ENCODE measurements around the gene DNAJC5. TPM values are rescaled to one million over a fixed set of nuclear protein-coding genes. Genes with fewer than 3 reads are reported as not detected.
"Not testable (repeated sequence)": the region's sequence is repeated elsewhere in the genome, so short reads cannot be mapped to it uniquely, and the experiment has no call there.

DNAJC5 gene
- total and polyA plus RNA-seq, 2 experiments from 2014 or later = 22.4 to 68.0 TPM

DNA sequence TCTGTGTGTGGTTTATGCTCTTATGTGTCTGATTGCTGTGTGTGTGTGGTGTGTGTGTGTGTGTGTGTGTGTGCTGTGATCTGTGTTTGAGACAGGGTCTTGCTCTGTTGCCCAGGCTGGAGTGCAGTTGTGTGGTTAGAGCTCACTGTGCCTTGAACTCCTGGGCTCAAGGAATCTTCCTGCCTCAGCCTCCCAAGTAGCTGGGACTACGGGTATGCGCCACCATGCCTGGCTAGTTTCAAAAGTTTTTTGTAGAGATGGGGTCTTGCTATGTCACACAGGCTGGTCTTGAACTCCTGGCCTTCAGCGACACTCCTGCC lies 78.2 kb downstream of the DNAJC5 start:
- H2AFZ ChIP-seq = peak overlapping the region; percentile 90
- H3K4me2 ChIP-seq (ENCODE audit: unreplicated experiment) = peak overlapping the region; percentile 82
- TF ChIP-seq EZH2phosphoT487 (IDR thresholded peaks at IDR 0.05; ENCODE audit: insufficient read depth, low read depth) = no peak
- TF ChIP-seq EZH2 (IDR thresholded peaks at IDR 0.05; ENCODE audit: insufficient read depth, poor library complexity, severe bottlenecking) = no peak
- H3F3A ChIP-seq (ENCODE audit: insufficient read depth) = peaks cover 8% of the 10 kb centered on the region
- in situ Hi-C loops (cut with MboI) = no loop called here
- no peaks in the 10 kb centered on the region for H3K9me2 ChIP-seq (ENCODE audit: insufficient read depth)
- no peak overlapping the region for H3K27ac ChIP-seq
- H4K20me1 ChIP-seq (ENCODE audit: insufficient read depth) = no peaks in the 10 kb centered on the region
- WGBS, 2 experiments (ENCODE audit: low coverage in 1 of 2, low lambda C conversion rate in 2 of 2, missing lambda C conversion rate in 2 of 2) = 98% methylated on average over 3 of the region's 3 CpGs
- no peaks in the 10 kb centered on the region for H3K36me3 ChIP-seq (ENCODE audit: low read depth)
- H3K9me3 ChIP-seq (ENCODE audit: low read depth) = no peaks in the 10 kb centered on the region
- no peak for DNase-seq
- no peaks in the 10 kb centered on the region for H3K27me3 ChIP-seq (replicated peaks; ENCODE audit: insufficient read depth)
- no peak overlapping the region for H3K4me3 ChIP-seq
- peaks cover 12% of the 10 kb centered on the region for H3K79me2 ChIP-seq (ENCODE audit: insufficient read depth)
- H3K9ac ChIP-seq = no peak overlapping the region
- H3K4me1 ChIP-seq (ENCODE audit: insufficient read depth) = peaks cover 5% of the 10 kb centered on the region

DNA sequence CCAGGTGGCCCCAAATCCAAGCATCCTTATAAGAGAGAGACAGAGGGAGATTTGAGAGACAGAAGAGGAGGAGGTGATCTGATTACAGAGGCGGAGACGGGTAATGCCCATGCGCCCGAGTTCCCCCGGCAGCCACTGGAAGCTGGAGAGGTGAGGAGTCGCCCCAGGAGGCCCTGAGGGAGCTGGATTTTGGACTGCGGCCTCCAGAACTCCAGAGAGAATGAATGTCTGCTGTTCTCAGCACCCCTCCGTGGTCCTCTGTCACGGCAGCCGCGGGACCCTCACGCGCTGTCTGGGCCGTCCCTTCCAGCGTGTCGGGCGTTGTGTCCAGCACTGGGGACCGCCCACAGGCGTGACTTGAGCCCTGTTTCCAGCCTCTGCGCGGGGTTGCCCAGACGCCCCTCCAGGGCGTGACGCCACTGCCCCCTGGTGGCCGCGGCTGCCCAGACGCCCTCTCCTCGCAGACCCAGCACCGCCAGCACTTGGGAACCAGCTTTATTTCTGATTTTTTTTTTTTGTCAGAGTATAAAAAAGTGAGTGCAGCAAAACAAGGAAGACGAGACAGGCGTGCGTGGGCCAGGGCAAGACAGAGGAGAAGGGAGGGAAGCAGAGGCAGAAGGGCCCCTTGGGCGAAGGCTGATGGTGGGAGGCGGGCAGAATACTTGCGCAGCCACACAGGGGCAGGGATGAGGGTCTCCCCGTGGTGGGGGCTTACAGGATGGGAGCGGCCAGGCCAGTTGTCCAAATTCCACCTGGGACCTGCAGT lies 78.9 kb downstream of the DNAJC5 start:
- Histone ChIP-seq H3K4me3 (peak overlapping the region; percentile 77), H3K79me2 (ENCODE audit: insufficient read depth) (peaks cover 5% of the 10 kb centered on the region; the same call in 1 of the 2 replicates), H3K9me3 (ENCODE audit: low read depth) (no peaks in the 10 kb centered on the region), H3K4me2 (ENCODE audit: unreplicated experiment) (peak overlapping the region; percentile 82), H4K20me1 (ENCODE audit: insufficient read depth) (no peaks in the 10 kb centered on the region), H2AFZ (peak overlapping the region; percentile 90), H3K36me3 (ENCODE audit: low read depth) (no peaks in the 10 kb centered on the region), H3K9me2 (ENCODE audit: insufficient read depth) (no peaks in the 10 kb centered on the region), H3F3A (ENCODE audit: insufficient read depth) (peaks cover 8% of the 10 kb centered on the region), H3K27me3 (replicated peaks; ENCODE audit: insufficient read depth) (no peaks in the 10 kb centered on the region), H3K4me1 (ENCODE audit: insufficient read depth) (peaks cover 2% of the 10 kb centered on the region), H3K27ac (0 out of 2 replicates have a peak overlapping the region, but pooled peaks have one; percentile 7), H3K9ac (peak overlapping the region; percentile 56; the same call in 1 of the 2 replicates)
- DNase-seq = peak; percentile 93
- in situ Hi-C loops (cut with MboI) = no loop called here
- 9% methylated on average over 35 to 37 of the region's 37 CpGs for WGBS, 2 experiments (ENCODE audit: low coverage in 1 of 2, low lambda C conversion rate in 2 of 2, missing lambda C conversion rate in 2 of 2)
- no peak for TF ChIP-seq EZH2 (IDR thresholded peaks at IDR 0.05; ENCODE audit: insufficient read depth, poor library complexity, severe bottlenecking)
- no peak for TF ChIP-seq EZH2phosphoT487 (IDR thresholded peaks at IDR 0.05; ENCODE audit: insufficient read depth, low read depth)

DNA sequence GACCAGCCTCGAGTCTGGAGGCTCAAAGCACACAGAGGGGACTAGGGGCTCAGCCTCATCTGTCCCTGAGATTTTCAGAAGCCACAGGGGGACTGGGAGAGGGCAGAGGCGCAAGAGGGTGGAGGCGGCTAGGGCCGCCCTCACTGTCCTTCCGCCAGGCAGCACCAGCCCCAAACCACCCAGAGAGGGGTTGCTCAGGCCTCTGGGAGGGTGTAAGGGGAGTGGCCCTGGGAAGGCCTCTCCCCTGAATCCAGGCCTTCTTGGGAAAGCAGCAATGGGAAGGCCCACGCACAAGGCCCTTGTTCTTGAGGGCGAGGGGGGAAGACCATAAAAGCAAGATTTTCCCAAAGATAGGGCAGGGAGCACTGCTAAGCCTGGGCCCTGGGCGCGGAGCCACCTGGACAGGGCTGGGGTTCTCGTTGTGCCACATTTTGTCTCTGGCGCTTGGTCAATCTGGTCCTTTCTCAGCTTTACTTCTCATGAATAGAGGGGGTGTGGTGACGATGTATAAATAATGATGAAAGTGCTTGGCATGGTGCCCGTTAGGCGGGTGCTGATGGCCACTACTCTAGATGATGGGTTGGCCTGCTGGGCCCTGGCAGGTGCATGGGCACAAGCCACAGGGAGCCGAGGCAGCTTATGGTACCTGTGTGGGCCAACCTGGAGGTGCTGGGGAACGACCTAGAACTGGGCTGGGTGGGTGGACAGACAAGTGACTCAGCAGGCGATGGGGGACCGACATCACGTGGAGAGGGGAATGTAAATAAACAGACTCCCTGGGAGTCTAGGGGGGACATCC lies 79.7 kb downstream of the DNAJC5 start:
- Histone ChIP-seq H3K4me3 (no peak overlapping the region), H3K9me2 (ENCODE audit: insufficient read depth) (no peaks in the 10 kb centered on the region), H3K79me2 (ENCODE audit: insufficient read depth) (no peaks in the 10 kb centered on the region), H2AFZ (no peak overlapping the region), H3K27ac (no peak overlapping the region), H3K27me3 (replicated peaks; ENCODE audit: insufficient read depth) (no peaks in the 10 kb centered on the region), H4K20me1 (ENCODE audit: insufficient read depth) (no peaks in the 10 kb centered on the region), H3K36me3 (ENCODE audit: low read depth) (no peaks in the 10 kb centered on the region), H3K4me1 (ENCODE audit: insufficient read depth) (no peaks in the 10 kb centered on the region), H3K4me2 (ENCODE audit: unreplicated experiment) (no peak overlapping the region), H3K9ac (no peak overlapping the region), H3K9me3 (ENCODE audit: low read depth) (no peaks in the 10 kb centered on the region), H3F3A (ENCODE audit: insufficient read depth) (peaks cover 8% of the 10 kb centered on the region)
- 41 to 46% methylated on average over 18 to 19 of the region's 19 CpGs for WGBS, 2 experiments (ENCODE audit: low coverage in 1 of 2, low lambda C conversion rate in 2 of 2, missing lambda C conversion rate in 2 of 2)
- DNase-seq = no peak
- in situ Hi-C loops (cut with MboI) = no loop called here
- no peak for TF ChIP-seq EZH2phosphoT487 (IDR thresholded peaks at IDR 0.05; ENCODE audit: insufficient read depth, low read depth)
- TF ChIP-seq EZH2 (IDR thresholded peaks at IDR 0.05; ENCODE audit: insufficient read depth, poor library complexity, severe bottlenecking) = no peak

DNA sequence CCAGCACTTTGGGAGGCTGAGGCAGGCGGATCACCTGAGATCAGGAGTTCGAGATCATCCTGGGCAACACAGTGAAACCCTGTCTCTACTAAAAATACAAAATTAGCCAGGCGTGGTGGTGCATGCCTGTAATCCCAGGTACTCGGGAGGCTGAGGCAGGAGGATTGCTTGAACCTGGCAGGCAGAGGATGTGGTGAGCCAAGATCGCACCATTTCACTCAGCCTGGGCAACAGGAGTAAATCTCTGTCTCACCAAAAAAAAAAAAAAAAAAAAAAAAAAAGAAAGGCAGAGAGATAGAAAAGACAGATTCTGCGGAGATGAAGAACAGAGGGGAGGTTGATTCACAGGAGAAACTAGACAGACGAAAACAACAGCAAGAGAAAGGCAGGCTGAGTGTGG lies 81.6 kb downstream of the DNAJC5 start:
- WGBS, 2 experiments (ENCODE audit: low coverage in 1 of 2, low lambda C conversion rate in 2 of 2, missing lambda C conversion rate in 2 of 2) = 90 to 92% methylated on average over 7 of the region's 7 CpGs
- H3K4me2 ChIP-seq (ENCODE audit: unreplicated experiment); H3K9ac ChIP-seq; in situ Hi-C loops (cut with MboI); DNase-seq; H3K9me2 ChIP-seq (ENCODE audit: insufficient read depth); H3K79me2 ChIP-seq (ENCODE audit: insufficient read depth); H3K9me3 ChIP-seq (ENCODE audit: low read depth); H3F3A ChIP-seq (ENCODE audit: insufficient read depth); H3K4me3 ChIP-seq; H3K4me1 ChIP-seq (ENCODE audit: insufficient read depth); H4K20me1 ChIP-seq (ENCODE audit: insufficient read depth); H3K36me3 ChIP-seq (ENCODE audit: low read depth); H3K27me3 ChIP-seq (replicated peaks; ENCODE audit: insufficient read depth); H3K27ac ChIP-seq; H2AFZ ChIP-seq: not testable (repeated sequence)

All from GM23248 (cell line).